ENCODE results near the gene SPDYE4.

The SPDYE4 gene

DNA sequence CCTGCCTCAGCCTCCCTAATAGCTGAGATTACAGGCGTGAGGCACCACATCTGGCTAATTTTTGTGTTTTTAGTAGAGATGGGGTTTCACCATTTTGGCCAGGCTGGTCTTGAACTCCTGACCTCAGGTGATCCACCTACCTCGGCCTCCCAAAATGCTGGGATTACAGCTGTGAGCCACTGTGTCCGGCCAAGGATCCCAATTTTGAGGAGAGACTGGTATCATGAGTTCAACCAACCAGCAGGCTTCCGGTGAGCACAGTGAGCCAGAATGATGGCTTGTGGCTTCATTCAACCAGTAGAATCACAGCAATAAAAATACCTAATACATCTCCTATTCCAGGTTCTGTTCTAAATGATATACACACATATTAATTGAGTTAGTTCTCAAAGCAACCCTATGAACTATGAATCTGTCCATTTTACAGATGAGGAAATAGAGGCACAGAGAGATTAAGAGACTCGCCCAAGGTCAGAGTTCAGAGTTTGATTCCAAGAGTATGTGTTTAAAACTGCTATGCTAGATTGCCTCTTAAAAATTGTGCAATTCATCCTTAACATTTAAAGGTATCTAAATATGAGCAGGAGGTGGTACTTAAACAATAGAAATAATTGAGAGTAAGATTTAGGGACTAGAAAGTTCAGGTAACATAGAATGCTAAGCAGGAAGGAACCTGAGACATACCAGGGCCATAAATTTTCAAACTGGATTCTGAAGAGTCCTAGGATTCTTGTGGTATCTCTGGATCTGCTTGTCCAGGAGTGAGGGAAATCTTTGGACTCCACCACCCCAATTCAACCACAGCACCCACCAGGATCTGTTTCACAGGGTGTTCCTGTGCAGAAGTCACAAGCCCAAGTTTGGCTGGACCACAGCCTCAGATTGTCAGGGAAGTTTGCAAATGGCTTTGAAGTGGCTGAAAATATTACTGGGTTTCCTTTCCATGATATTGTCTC, 38.8 kb downstream of the SPDYE4 start:
- TF ChIP-seq GATA3 (IDR thresholded peaks at IDR 0.05; ENCODE audit: low read depth, low read length) (no peak), GATA2 (IDR thresholded peaks at IDR 0.05; ENCODE audit: low read depth, low read length) (no peak)

DNA sequence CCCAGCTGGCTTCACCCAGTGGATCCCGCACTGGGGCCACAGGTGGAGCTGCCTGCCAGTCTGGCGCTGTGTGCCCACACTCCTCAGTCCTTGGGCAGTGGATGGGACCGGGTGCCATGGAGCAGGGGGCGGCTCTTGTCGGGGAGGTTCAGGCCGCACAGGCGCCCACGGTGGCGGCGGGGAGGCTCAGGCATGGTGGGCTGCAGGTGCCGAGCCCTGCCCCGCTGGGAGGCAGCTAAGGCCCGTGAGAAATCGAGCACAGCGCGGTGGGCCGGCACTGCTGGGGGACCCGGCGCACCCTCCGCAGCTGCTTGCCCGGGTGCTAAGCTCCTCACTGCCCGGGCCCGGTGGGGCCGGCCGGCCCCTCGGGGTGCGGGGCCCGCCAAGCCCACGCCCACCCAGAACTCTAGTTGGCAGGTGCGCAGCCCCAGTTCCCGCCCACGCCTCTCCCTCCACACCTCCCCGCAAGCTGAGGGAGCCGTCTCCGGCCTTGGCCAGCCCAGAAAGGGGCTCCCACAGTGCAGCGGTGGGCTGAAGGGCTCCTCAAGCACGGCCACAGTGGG, 40.3 kb downstream of the SPDYE4 start:
- no peak for TF ChIP-seq GATA3 (IDR thresholded peaks at IDR 0.05; ENCODE audit: low read depth, low read length)
- no peak for TF ChIP-seq GATA2 (IDR thresholded peaks at IDR 0.05; ENCODE audit: low read depth, low read length)

DNA sequence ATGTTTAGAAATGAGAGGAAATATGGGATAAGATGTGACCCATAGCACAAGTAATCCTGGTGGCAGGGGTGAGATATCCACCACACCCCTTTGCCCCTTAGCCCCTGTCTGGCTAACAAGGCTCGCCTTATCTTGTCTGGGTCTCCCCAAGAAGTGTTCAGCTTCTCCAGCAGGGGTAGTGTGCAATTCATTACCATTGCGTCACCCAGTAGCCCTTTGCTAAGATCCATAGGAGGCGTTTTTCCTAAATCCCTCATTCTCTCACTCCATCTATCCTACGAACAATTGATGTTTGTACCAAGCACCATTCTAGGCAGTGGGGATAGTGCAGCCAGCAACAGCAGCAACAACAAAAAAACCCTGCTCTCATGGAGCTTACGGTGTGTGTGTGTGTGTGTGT, 44.5 kb downstream of the SPDYE4 start:
- TF ChIP-seq GATA2 (IDR thresholded peaks at IDR 0.05; ENCODE audit: low read depth, low read length): no peak
- no peak for TF ChIP-seq GATA3 (IDR thresholded peaks at IDR 0.05; ENCODE audit: low read depth, low read length)

DNA sequence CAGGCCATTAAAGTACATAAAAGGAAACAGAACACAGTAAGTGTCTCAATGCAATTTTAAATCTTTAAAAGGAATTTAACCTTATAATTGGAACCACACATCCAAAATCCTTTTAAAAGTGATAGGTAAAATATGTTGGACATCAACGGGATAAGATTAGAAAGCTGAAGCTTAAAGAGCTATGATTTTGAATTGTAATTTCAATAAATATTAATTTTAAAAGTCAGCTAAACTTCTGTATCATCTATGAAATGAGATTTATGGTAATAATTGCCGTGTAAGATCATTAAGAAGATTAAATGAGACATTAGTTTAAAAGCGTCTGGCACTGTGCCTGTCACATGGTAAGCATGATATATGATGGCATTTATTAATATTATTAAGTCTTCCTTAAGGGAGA, 45.0 kb downstream of the SPDYE4 start:
- TF ChIP-seq GATA3 (IDR thresholded peaks at IDR 0.05; ENCODE audit: low read depth, low read length): no peak
- TF ChIP-seq GATA2 (IDR thresholded peaks at IDR 0.05; ENCODE audit: low read depth, low read length): no peak

DNA sequence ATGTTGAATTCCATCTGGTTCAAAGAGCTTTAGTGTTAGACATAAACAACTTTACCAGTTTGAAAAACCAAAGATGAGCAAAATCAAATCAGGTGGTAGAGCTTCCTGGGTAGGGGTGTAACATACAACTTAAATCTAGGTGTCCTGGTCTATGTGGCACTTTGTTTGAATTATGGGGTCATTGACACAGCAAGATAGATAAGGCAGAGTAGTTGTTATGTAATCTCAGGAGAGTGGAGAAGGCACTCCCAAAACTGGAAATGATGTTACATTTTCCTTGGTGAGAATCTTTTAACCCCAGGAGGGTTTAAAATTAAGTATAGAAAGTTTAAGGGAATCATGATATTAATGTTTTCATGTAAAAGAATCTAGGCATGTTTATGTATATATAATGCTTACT, 45.6 kb downstream of the SPDYE4 start:
- TF ChIP-seq GATA3 (IDR thresholded peaks at IDR 0.05; ENCODE audit: low read depth, low read length) (no peak), GATA2 (IDR thresholded peaks at IDR 0.05; ENCODE audit: low read depth, low read length) (no peak)

DNA sequence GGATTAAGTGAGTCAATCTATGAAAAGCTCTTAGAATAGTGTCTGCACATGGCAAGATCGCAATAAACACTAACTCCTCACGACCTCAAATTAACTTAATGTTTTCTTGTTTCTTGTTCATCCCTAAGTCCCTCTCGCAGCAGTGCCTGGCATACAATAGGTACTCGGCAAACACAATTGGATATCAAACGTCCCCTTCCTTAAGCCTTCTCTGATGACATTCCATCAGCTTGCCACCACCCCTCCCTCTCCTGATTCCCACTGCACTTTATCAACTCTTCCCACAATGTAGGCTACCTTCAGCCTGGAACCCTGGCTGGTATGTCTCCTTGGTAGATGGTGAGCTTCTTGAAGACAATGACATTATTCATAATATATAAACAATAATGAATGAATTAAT, 47.1 kb downstream of the SPDYE4 start:
- TF ChIP-seq GATA3 (IDR thresholded peaks at IDR 0.05; ENCODE audit: low read depth, low read length) (no peak), GATA2 (IDR thresholded peaks at IDR 0.05; ENCODE audit: low read depth, low read length) (no peak)

DNA sequence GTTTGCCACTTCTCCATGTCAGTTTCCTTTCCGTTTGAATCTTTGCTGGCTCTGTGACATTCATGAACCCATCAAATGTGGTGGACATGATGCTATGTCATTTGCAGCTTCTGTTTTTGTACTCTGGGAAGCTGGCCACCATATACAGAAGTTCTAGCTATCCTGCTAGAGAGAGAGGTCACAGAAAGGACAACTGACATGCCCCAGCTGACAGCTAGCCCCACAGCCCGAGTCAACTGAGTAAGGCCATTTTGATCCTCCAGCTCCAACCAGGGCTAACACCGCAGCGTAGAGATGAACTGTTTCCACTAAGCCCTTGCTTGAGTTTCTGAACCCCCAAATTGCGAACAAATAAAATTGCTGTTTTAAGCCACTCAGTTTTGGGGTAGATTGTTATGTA, 47.5 kb downstream of the SPDYE4 start:
- no peak for TF ChIP-seq GATA2 (IDR thresholded peaks at IDR 0.05; ENCODE audit: low read depth, low read length)
- TF ChIP-seq GATA3 (IDR thresholded peaks at IDR 0.05; ENCODE audit: low read depth, low read length): no peak

DNA sequence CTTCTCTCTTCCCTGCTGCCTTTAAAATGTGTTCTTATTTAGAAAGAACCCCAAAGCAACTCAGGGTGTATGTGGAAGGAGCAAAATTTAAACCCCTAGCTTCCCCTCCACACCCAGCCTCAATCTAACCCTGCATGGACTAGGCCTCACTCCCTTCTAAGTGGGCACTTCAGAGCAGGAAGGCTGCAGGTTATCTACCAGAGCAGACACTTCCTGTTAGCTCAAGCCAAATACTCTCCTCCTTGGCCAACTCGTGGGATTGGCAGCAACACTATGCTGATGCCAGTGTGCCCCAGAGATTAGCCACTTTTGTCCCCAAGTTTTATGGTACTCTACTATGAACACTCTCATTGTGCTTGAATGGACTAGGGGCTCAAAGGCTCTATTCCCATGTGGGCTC, 49.3 kb downstream of the SPDYE4 start:
- TF ChIP-seq GATA2 (IDR thresholded peaks at IDR 0.05; ENCODE audit: low read depth, low read length) (no peak), GATA3 (IDR thresholded peaks at IDR 0.05; ENCODE audit: low read depth, low read length) (no peak)

DNA sequence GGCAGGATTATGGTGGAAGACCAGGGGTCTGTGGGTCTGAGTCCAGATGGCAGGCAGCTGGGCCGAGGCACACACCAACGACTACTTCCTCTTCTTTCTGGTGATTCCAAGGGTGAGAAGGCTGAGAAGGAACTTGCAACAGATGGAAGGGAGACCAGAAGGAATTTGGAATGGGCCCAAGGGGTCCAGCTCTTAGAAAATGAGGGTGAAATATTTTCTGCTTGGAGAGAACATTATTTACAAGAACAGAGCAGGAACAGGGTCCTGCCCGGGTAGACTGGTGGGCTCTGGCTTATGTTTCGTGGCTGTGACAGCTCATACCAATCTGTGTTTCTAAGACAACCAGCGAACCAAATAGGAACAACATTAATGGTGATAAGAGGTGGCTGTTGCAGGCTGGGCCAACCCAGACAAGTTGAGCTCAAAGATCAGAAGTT, 50.3 kb downstream of the SPDYE4 start:
- no peak for TF ChIP-seq GATA3 (IDR thresholded peaks at IDR 0.05; ENCODE audit: low read depth, low read length)
- TF ChIP-seq GATA2 (IDR thresholded peaks at IDR 0.05; ENCODE audit: low read depth, low read length): no peak

DNA sequence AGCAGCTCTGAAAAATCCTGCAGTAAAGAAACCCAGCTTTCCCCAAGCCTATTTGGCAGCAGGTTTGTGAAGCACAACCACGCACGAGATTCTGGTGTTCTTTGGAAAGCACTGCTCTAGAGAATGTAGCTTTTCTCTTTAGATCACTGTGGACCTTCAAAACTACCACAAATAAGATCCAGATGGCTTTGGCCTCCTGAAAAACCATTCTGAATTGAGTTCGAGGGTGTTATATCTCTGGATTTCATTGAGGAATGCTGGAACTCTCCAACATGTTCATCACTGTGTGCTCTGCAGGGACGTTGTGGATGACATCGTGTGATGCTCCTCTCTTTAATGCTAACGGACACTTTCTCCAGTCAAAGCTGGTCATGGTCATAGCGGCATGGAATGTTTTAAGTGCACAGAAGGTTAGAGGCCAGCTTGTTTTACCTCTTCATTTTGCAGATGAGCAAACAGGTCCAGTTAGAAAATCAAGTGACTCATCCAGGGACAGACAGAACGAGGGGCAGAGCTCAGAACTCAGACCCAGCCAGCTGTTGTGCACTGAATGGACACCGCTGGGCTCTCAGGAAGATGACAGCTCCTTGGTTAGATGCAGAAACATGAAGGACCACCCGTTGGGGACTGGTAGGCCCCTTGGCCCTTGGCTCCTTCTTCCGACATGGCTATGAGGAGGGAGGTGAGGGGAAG, 50.9 kb downstream of the SPDYE4 start:
- TF ChIP-seq GATA2 (IDR thresholded peaks at IDR 0.05; ENCODE audit: low read depth, low read length): no peak
- no peak for TF ChIP-seq GATA3 (IDR thresholded peaks at IDR 0.05; ENCODE audit: low read depth, low read length)

DNA sequence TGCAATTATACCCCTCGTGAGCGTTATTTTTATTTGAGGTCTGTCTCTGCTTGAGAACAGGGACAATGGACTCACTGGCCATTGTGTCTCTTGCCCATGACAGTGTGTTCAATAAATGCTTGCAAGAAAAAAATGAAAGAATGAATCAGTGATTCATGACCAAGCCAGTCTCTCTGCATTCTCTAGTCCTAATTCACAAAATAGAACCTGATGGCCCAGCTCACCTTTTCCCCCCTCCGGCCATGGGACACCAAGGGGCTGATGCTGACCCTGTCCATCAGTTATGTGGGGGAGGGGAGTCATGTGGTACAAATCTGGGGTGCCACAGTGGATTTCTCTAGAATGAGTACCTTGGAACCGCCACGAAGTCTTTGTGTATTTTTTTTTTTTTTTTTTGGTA, 51.9 kb downstream of the SPDYE4 start:
- TF ChIP-seq GATA2 (IDR thresholded peaks at IDR 0.05; ENCODE audit: low read depth, low read length) (no peak), GATA3 (IDR thresholded peaks at IDR 0.05; ENCODE audit: low read depth, low read length) (no peak)

DNA sequence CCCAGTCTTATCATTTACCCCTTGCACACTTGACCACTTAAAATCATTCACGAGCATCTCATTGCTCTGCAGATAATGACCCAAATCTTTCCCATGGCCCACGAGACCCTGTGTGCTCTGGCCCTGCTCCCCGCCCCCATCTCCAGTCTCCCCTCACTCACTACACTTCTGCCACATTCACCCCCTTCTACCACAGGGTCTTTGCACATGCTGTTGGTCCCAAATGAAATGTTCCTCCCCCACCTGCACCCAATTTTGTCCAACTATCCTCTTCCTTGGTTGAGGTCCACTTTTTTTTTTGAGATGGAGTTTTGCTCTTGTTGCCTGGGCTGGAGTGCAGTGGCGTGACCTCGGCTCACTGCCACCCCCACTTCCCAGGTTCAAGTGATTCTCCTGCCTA, 52.9 kb downstream of the SPDYE4 start:
- TF ChIP-seq GATA3 (IDR thresholded peaks at IDR 0.05; ENCODE audit: low read depth, low read length) (no peak), GATA2 (IDR thresholded peaks at IDR 0.05; ENCODE audit: low read depth, low read length) (no peak)

DNA sequence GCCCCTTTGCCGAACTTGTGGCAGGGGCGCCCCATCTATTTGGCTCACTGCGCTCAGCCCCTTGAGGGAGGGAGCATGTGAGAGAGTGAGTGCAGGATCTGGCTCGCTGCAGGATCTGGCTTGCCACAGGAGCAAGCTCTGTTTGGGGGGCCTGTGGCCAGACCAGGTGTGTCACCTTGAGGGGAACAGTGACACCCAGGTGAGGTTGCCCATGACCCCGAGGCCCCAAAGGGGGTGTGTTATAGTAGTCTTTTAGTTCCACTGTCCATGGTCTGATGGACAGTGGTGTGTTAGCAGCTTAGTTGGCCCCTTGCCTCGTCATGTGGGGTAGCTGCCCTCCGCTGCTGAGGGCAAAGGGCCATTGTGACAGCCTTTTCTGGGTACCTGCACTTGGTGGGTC, 55.3 kb downstream of the SPDYE4 start:
- no peak for TF ChIP-seq GATA3 (IDR thresholded peaks at IDR 0.05; ENCODE audit: low read depth, low read length)
- TF ChIP-seq GATA2 (IDR thresholded peaks at IDR 0.05; ENCODE audit: low read depth, low read length): no peak

DNA sequence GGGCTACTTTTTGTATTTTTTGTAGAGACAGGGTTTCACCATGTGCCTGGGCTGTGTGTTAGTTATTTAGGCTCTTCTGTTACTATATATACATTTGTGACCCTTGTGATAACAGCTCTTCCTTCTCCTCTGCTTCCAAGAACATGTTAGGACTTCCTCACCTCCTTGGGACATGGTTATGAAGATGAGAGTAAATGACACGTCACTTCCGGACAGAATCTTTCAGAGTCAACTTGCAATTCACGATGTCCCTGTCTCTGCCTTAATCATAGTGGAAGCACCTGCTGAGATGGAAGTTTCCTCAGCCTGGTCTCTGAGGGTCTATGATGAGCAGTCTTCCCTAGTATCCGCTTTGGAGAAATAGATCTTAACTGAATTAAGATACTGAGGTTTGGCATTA, 56.6 kb downstream of the SPDYE4 start:
- no peak for TF ChIP-seq GATA2 (IDR thresholded peaks at IDR 0.05; ENCODE audit: low read depth, low read length)
- TF ChIP-seq GATA3 (IDR thresholded peaks at IDR 0.05; ENCODE audit: low read depth, low read length): no peak
